K562 (cell line): ENCODE data around the gene LUC7L. TPM values are rescaled to one million over a fixed set of nuclear protein-coding genes. Genes with fewer than 3 reads are reported as not detected.
A peak's percentile ranks its signal among the peaks of the same experiment; 100 is the strongest.

ENCODE experiments used
- ATAC-seq: fragments of 200-7000 bp; cut with Tn5 transposase; 3 replicates; pipeline ENCODE4 v1.9.1; 2020; ENCODE audit warnings: moderate library complexity
- BruUV-seq: library from RNA; stranded (reverse); fragments of 400-500 nt; replicated peaks from 2 replicates; lab custom pipeline; 2021; lab: Mats Ljungman, UMichigan
- CTCF ChIA-PET: fragments of 300-600 bp; formaldehyde crosslinking; extraction: SDS; loops from one replicate; lab custom pipeline; 2021; ENCODE audit warnings: low intra/inter-chr PET ratio; lab: Yijun Ruan, JAX
- POLR2A ChIA-PET: fragments of 300-600, 350-650 bp; sonication (Branson Sonifier 250); formaldehyde crosslinking; extraction: SDS; loops from one replicate; lab custom pipeline; 2021; ENCODE audit warnings: antibody characterized with exemption, inconsistent platforms; lab: Yijun Ruan, JAX
- DNase-seq, 4 experiments: peaks; one replicate each; pipeline versions ENCODE4 v3.0.0 to v3.0.0-alpha.2; 2011 to 2018; ENCODE audit warnings: low spot score in 3 of 4, mixed read lengths in 3 of 4; ENCODE audit errors: extremely low read depth in 1 of 4
- FAIRE-seq: peaks from 2 replicates; lab custom pipeline; 2011; peaks lifted over from hg19 to GRCh38; lab: Jason Lieb, UNC
- H2AFZ ChIP-seq: 2 replicates; pipeline ENCODE4 v1.6.0; 2011; ENCODE audit warnings: low read depth, low read length, control low read depth, inconsistent platforms
- H3K27ac ChIP-seq: fragments of 200-600 bp; 3 replicates; pipeline ENCODE4 v1.8.0; 2011; ENCODE audit warnings: low read depth, mild to moderate bottlenecking, control low read depth, inconsistent platforms, low read length, moderate library complexity, mixed read lengths; ENCODE audit errors: extremely low read depth
- H3K27me3 ChIP-seq, 2 experiments: fragments of 300-600 bp in 1 of 2; 2 replicates in 1 of 2; 3 replicates in 1 of 2; pipeline versions ENCODE4 v1.6.0 to v1.8.0; 2011; ENCODE audit warnings: inconsistent platforms in 2 of 2, low read length in 2 of 2, mild to moderate bottlenecking in 1 of 2, mixed read lengths in 1 of 2, moderate library complexity in 1 of 2; ENCODE audit not compliant: control insufficient read depth in 2 of 2, insufficient read depth in 2 of 2
- H3K36me3 ChIP-seq: fragments of 300-600 bp; 3 replicates; pipeline ENCODE4 v1.8.0; 2011; ENCODE audit warnings: mild to moderate bottlenecking, low read length, inconsistent platforms; ENCODE audit not compliant: control insufficient read depth, insufficient read depth
- H3K4me1 ChIP-seq, 2 experiments: fragments of 200-600 bp in 1 of 2; replicated peaks in 1 of 2; 2 replicates in 1 of 2; 3 replicates in 1 of 2; pipeline versions ENCODE4 v1.5.1 to v1.8.0; 2011; ENCODE audit warnings: inconsistent platforms in 2 of 2, low read length in 2 of 2, mild to moderate bottlenecking in 1 of 2, mixed read lengths in 1 of 2, moderate library complexity in 1 of 2; ENCODE audit not compliant: control insufficient read depth in 2 of 2, insufficient read depth in 2 of 2
- H3K4me2 ChIP-seq: 2 replicates; pipeline ENCODE4 v1.6.1; 2011; ENCODE audit warnings: low read length, control low read depth, inconsistent platforms, mixed read lengths; ENCODE audit not compliant: insufficient read depth
- H3K4me3 ChIP-seq: fragments of 200-600 bp; sonication (generic), shearing (Covaris generic); 2 replicates; pipeline ENCODE4 v1.5.1; 2016; ENCODE audit warnings: control low read depth, inconsistent platforms
- H3K79me2 ChIP-seq: fragments of 200-600 bp; 3 replicates; pipeline ENCODE4 v1.8.0; 2011; ENCODE audit warnings: low read length, inconsistent platforms; ENCODE audit not compliant: control insufficient read depth, insufficient read depth
- H3K9ac ChIP-seq, 2 experiments: 2 replicates each; pipeline versions ENCODE4 v1.6.0 to v1.6.1; 2011; ENCODE audit warnings: low read depth in 2 of 2, low read length in 2 of 2, control low read depth in 1 of 2, inconsistent platforms in 1 of 2, mild to moderate bottlenecking in 1 of 2, mixed read lengths in 1 of 2; ENCODE audit not compliant: insufficient read depth in 1 of 2
- H3K9me1 ChIP-seq: one replicate; pipeline ENCODE4 v1.6.0; 2011; ENCODE audit warnings: inconsistent platforms, mild to moderate bottlenecking, low read length, moderate library complexity; ENCODE audit not compliant: control insufficient read depth, insufficient read depth
- H3K9me3 ChIP-seq: replicated peaks from 2 replicates; pipeline ENCODE4 v1.5.1; 2011; ENCODE audit warnings: low read depth, low read length, inconsistent platforms; ENCODE audit not compliant: control insufficient read depth, insufficient read depth
- H4K20me1 ChIP-seq: replicated peaks from 2 replicates; pipeline ENCODE4 v1.6.1; 2011; ENCODE audit warnings: low read length, inconsistent platforms, mixed read lengths; ENCODE audit not compliant: control insufficient read depth, insufficient read depth
- MYNN ChIP-seq, 2 experiments: sonication (generic); formaldehyde crosslinking in 1 of 2; IDR thresholded peaks; 2 replicates each; pipeline versions ENCODE4 v1.5.0 to v1.6.1; 2016 to 2020; ENCODE audit warnings: antibody characterized with exemption in 1 of 2, missing genetic modification reagents in 1 of 2
- POLR2G ChIP-seq: fragments of 200-400 bp; formaldehyde crosslinking; IDR thresholded peaks from 2 replicates; pipeline ENCODE4 v1.6.1; 2017; ENCODE audit warnings: low read depth, mild to moderate bottlenecking, antibody characterized with exemption, low read length, moderate library complexity
- TGIF2 ChIP-seq: sonication (generic); formaldehyde crosslinking; IDR thresholded peaks from 2 replicates; pipeline ENCODE4 v1.8.1; 2022; ENCODE audit warnings: mild to moderate bottlenecking, missing genetic modification reagents, moderate library complexity
- ZBTB34 ChIP-seq: fragments of 250-450 bp; sonication (Bioruptor Pico); IDR thresholded peaks from 2 replicates; pipeline ENCODE4 v1.8.0; 2021; ENCODE audit warnings: mild to moderate bottlenecking, moderate library complexity
- ZNF263 ChIP-seq: sonication (generic); formaldehyde crosslinking; IDR thresholded peaks from 2 replicates; pipeline ENCODE4 v1.8.0; 2022; ENCODE audit warnings: mild to moderate bottlenecking, missing genetic modification reagents, borderline replicate concordance
- WGBS: fragments of 100-300 bp; shearing (Covaris generic); methylation state at CpG from one replicate; pipeline ENCODE4 v1.1.6; 2016; ENCODE audit warnings: low coverage, mixed read lengths; ENCODE audit not compliant: insufficient coverage; ENCODE audit errors: missing lambda C conversion rate; 5-methylcytosine and 5-hydroxymethylcytosine counted together
- in situ Hi-C: fragments of 300-500 bp; cut with MboI; formaldehyde crosslinking; loops from 4 replicates; pipeline ENCODE4 v1.15.0; 2018; ENCODE audit warnings: inconsistent platforms, mixed read lengths
- intact Hi-C: fragments of 100-400 bp; cut with micrococcal nuclease; formaldehyde crosslinking; loops from 2 replicates; pipeline ENCODE4 v1.14.2; 2022
- polyA plus RNA-seq, 8 experiments: library from polyadenylated mRNA; depleted of rRNA in 4 of 8; stranded (reverse) in 5 of 8; unstranded in 3 of 8; fragments of >200 nt; fragmentation: Nextera tagmentation in 2 of 8; fragmentation: Illumina TruSeq in 1 of 8; extraction: Ambion mirVana in 2 of 8; extraction: Trizol in 1 of 8; gene quantifications; 2 replicates each; pipeline versions ENCODE4 v1.2.1 to v1.2.3, GENCODE V29; 2011 to 2014; ENCODE audit warnings: inconsistent platforms in 1 of 8, missing spikeins in 1 of 8
- total RNA-seq, 7 experiments: library from RNA; depleted of rRNA in 6 of 7; stranded (reverse); fragments of >200 nt in 6 of 7; fragmentation: Illumina TruSeq in 2 of 7; extraction: Trizol in 2 of 7; gene quantifications; 2 replicates each; pipeline versions ENCODE4 v1.2.1 to v1.2.3, GENCODE V29; 2011 to 2021; ENCODE audit warnings: low replicate concordance in 1 of 7
- TF ChIP-seq, protein P1 (sequence below): sonication (generic); formaldehyde crosslinking; IDR thresholded peaks from 2 replicates; pipeline ENCODE4 v1.8.1; 2023; ENCODE audit warnings: mild to moderate bottlenecking, missing genetic modification reagents

Gene LUC7L
- total and polyA plus RNA-seq, 9 of the 15 experiments (the other 6 are each of a cell fraction or from before 2014, with no cell fraction given), result 1.7 to 93.3 (median 59.5) TPM

GRCh38 chr16:266258-267164 is 37.3 kb upstream of the LUC7L start:
- peak; percentile 13; the same call in 2 of the 3 replicates for ATAC-seq
- 52% methylated on average over 23 of the region's 25 CpGs for WGBS
- TF ChIP-seq POLR2G (peak; percentile 57; the same call in 1 of the 2 replicates), ZBTB34 (CRISPR knock-in tag) (no peak), ZNF263 (CRISPR knock-in tag) (no peak), TGIF2 (no peak), MYNN (IDR thresholded peaks at IDR 0.05) (0 out of 2 replicates have a peak, but pooled peaks have one; percentile 21), MYNN (CRISPR knock-in tag; IDR thresholded peaks at IDR 0.05) (no peak)
- TF ChIP-seq, protein P1, sequence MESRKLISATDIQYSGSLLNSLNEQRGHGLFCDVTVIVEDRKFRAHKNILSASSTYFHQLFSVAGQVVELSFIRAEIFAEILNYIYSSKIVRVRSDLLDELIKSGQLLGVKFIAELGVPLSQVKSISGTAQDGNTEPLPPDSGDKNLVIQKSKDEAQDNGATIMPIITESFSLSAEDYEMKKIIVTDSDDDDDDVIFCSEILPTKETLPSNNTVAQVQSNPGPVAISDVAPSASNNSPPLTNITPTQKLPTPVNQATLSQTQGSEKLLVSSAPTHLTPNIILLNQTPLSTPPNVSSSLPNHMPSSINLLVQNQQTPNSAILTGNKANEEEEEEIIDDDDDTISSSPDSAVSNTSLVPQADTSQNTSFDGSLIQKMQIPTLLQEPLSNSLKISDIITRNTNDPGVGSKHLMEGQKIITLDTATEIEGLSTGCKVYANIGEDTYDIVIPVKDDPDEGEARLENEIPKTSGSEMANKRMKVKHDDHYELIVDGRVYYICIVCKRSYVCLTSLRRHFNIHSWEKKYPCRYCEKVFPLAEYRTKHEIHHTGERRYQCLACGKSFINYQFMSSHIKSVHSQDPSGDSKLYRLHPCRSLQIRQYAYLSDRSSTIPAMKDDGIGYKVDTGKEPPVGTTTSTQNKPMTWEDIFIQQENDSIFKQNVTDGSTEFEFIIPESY (CRISPR knock-in tag), result peak; percentile 26; the same call in 1 of the 2 replicates
- Histone ChIP-seq H4K20me1 (peaks cover 3% of the 10 kb centered on the region; the same call in 1 of the 2 replicates), H3K9me3 (no peaks in the 10 kb centered on the region), H3K4me2 (no peak overlapping the region), H3K27ac (no peak overlapping the region), H3K27me3 (no peaks in the 10 kb centered on the region; a peak in 1 of 5 replicates), H3K9me1 (no peaks in the 10 kb centered on the region), H3K9ac (peak overlapping the region in 1 of 2 experiments; percentile 48; a peak in 1 of 4 replicates), H3K4me3 (no peak overlapping the region), H3K79me2 (no peaks in the 10 kb centered on the region), H3K36me3 (peaks cover 11% of the 10 kb centered on the region; the same call in 2 of the 3 replicates), H3K4me1 (peaks cover 0 to 63% of the 10 kb centered on the region in 2 experiments; a peak in 2 of 5 replicates), H2AFZ (no peak overlapping the region)
- no peak for DNase-seq
- intact Hi-C loops, result no loop called here
- ChIA-PET POLR2A (interaction anchor here (0.6 kb wide), 1 partner anchor 72 kb away, joined by 3 read pairs; no protein-coding TSS in a partner anchor), CTCF (no interaction called here)
- FAIRE-seq, result no peak
- BruUV-seq, result no TSS peak
- in situ Hi-C loops, result no loop called here
